HCT116 (cell line): ENCODE results near the gene MARCHF3. TPM values are rescaled to one million over a fixed set of nuclear protein-coding genes. Genes with fewer than 3 reads are reported as not detected.

Experiments used
- ATAC-seq: fragments of 200-7000 bp; cut with Tn5 transposase; 2 replicates; pipeline ENCODE4 v1.9.1; 2020; ENCODE audit warnings: mild to moderate bottlenecking, moderate library complexity
- BruUV-seq: library from RNA; stranded (reverse); fragments of 400-500 nt; replicated peaks from 2 replicates; lab custom pipeline; 2021; lab: Mats Ljungman, UMichigan
- CTCF ChIA-PET: fragments of 300-600 bp; sonication (Branson Sonifier 250); formaldehyde crosslinking; loops from one replicate; lab custom pipeline; 2021; ENCODE audit warnings: antibody characterized with exemption; lab: Charles Lee
- POLR2A ChIA-PET: fragments of 300-600, 350-600 bp; sonication (Branson Sonifier 250); formaldehyde crosslinking; loops from one replicate; lab custom pipeline; 2021; ENCODE audit warnings: antibody characterized with exemption; lab: Charles Lee
- RAD21 ChIA-PET, 2 experiments: fragments of 300-600 bp; sonication (Branson Sonifier 250); formaldehyde crosslinking; loops; one replicate each; lab custom pipeline; 2023; ENCODE audit warnings: low total read pairs in 2 of 2; ENCODE audit not compliant: uncharacterized antibody in 2 of 2, unreplicated experiment in 2 of 2, low non-redundant PET in 1 of 2; lab: Charles Lee
- DNase-seq: peaks from one replicate; pipeline ENCODE4 v3.0.0-alpha.2; 2010; ENCODE audit warnings: low read depth, low spot score
- H2AFZ ChIP-seq: fragments of 200-600 bp; shearing (Covaris generic), sonication (generic); 2 replicates; pipeline ENCODE4 v1.6.1; 2017; ENCODE audit warnings: low read depth, mixed run types, mixed read lengths, antibody characterized with exemption, low read length; ENCODE audit not compliant: poor library complexity, severe bottlenecking
- H3K27ac ChIP-seq: 2 replicates; pipeline ENCODE4 v1.5.1; 2012; ENCODE audit warnings: low read depth, low read length
- H3K27me3 ChIP-seq: fragments of 200-600 bp; sonication (generic); 2 replicates; pipeline ENCODE4 v1.6.1; 2016; ENCODE audit warnings: mixed run types, low read length, mixed read lengths; ENCODE audit not compliant: insufficient read depth
- H3K36me3 ChIP-seq, 2 experiments: fragments of 200-500 bp in 1 of 2; fragments of 200-600 bp in 1 of 2; sonication (Bioruptor generic) in 1 of 2; sonication (generic) in 1 of 2; 2 replicates each; pipeline versions ENCODE4 v1.5.1 to v1.6.1; 2014 to 2016; ENCODE audit warnings: low read length in 2 of 2, inconsistent platforms in 1 of 2, mixed read lengths in 1 of 2, mixed run types in 1 of 2; ENCODE audit not compliant: insufficient read depth in 2 of 2, control insufficient read depth in 1 of 2
- H3K4me1 ChIP-seq, 2 experiments: fragments of 200-600 bp in 1 of 2; sonication (generic) in 1 of 2; 2 replicates each; pipeline versions ENCODE4 v1.5.1 to v1.6.1; 2012 to 2017; ENCODE audit warnings: low read length in 2 of 2, inconsistent platforms in 1 of 2, mild to moderate bottlenecking in 1 of 2, mixed read lengths in 1 of 2, mixed run types in 1 of 2, moderate library complexity in 1 of 2; ENCODE audit not compliant: insufficient read depth in 2 of 2, control insufficient read depth in 1 of 2
- H3K4me2 ChIP-seq: fragments of 200-600 bp; sonication (generic); 2 replicates; pipeline ENCODE4 v1.6.1; 2017; ENCODE audit warnings: mixed run types, low read length, mixed read lengths
- H3K4me3 ChIP-seq, 2 experiments: fragments of 200-600 bp in 1 of 2; sonication (generic) in 1 of 2; replicated peaks in 1 of 2; 2 replicates each; pipeline ENCODE4 v1.5.1; 2011 to 2016; ENCODE audit warnings: low read length in 2 of 2, control low read depth in 1 of 2, low read depth in 1 of 2, mild to moderate bottlenecking in 1 of 2, mixed read lengths in 1 of 2, mixed run types in 1 of 2
- H3K79me2 ChIP-seq: fragments of 200-600 bp; sonication (generic); 2 replicates; pipeline ENCODE4 v1.6.1; 2017; ENCODE audit warnings: mild to moderate bottlenecking, mixed run types, low read length, moderate library complexity, mixed read lengths; ENCODE audit not compliant: insufficient read depth
- H3K9ac ChIP-seq: fragments of 200-600 bp; sonication (generic); 2 replicates; pipeline ENCODE4 v1.6.1; 2016; ENCODE audit warnings: low read length, mixed read lengths
- H3K9me2 ChIP-seq: fragments of 200-600 bp; sonication (generic), shearing (Covaris generic); 2 replicates; pipeline ENCODE4 v1.6.1; 2017; ENCODE audit warnings: mixed run types, mild to moderate bottlenecking, moderate library complexity; ENCODE audit not compliant: insufficient read depth
- H3K9me3 ChIP-seq, 2 experiments: fragments of 200-500 bp in 1 of 2; fragments of 200-600 bp in 1 of 2; sonication (Bioruptor generic) in 1 of 2; sonication (generic) in 1 of 2; 2 replicates each; pipeline ENCODE4 v1.6.1; 2014 to 2017; ENCODE audit warnings: low read length in 2 of 2, mixed read lengths in 2 of 2, inconsistent platforms in 1 of 2, low read depth in 1 of 2, mild to moderate bottlenecking in 1 of 2, mixed run types in 1 of 2, moderate library complexity in 1 of 2; ENCODE audit not compliant: control insufficient read depth in 1 of 2, insufficient read depth in 1 of 2
- H4K20me1 ChIP-seq: fragments of 200-600 bp; sonication (generic), shearing (Covaris generic); 2 replicates; pipeline ENCODE4 v1.6.1; 2017; ENCODE audit warnings: mixed run types, mild to moderate bottlenecking, moderate library complexity; ENCODE audit not compliant: insufficient read depth
- ATF3 ChIP-seq: IDR thresholded peaks from 2 replicates; pipeline ENCODE4 v1.6.1; 2012
- CBX3 ChIP-seq: IDR thresholded peaks from 2 replicates; pipeline ENCODE4 v1.6.1; 2012; ENCODE audit warnings: low read depth
- CEBPB ChIP-seq: IDR thresholded peaks from 2 replicates; pipeline ENCODE4 v1.6.1; 2012; ENCODE audit warnings: low read depth
- CTCF ChIP-seq, 3 experiments: fragments of 200-600 bp in 1 of 3; sonication (generic) in 1 of 3; IDR thresholded peaks in 2 of 3; conservative IDR thresholded peaks in 1 of 3; 2 replicates each; pipeline ENCODE4 v1.5.1; 2012 to 2017; ENCODE audit warnings: low read depth in 2 of 3, low read length in 2 of 3, antibody characterized with exemption in 1 of 3, borderline replicate concordance in 1 of 3, control low read depth in 1 of 3, mild to moderate bottlenecking in 1 of 3, mixed read lengths in 1 of 3, mixed run types in 1 of 3, moderate library complexity in 1 of 3; ENCODE audit not compliant: insufficient read depth in 1 of 3
- ELF1 ChIP-seq: IDR thresholded peaks from 2 replicates; pipeline ENCODE4 v1.6.1; 2012; ENCODE audit warnings: low read depth, borderline replicate concordance
- EZH2 ChIP-seq: fragments of 200-600 bp; sonication (generic); IDR thresholded peaks from 2 replicates; pipeline ENCODE4 v1.6.1; 2017; ENCODE audit warnings: antibody characterized with exemption, mixed run types
- EZH2phosphoT487 ChIP-seq: fragments of 200-600 bp; IDR thresholded peaks from 2 replicates; pipeline ENCODE4 v1.6.1; 2018; ENCODE audit warnings: antibody characterized with exemption, borderline replicate concordance
- FOSL1 ChIP-seq: IDR thresholded peaks from 2 replicates; pipeline ENCODE4 v1.6.1; 2012; ENCODE audit warnings: low read depth
- JUND ChIP-seq: IDR thresholded peaks from 2 replicates; pipeline ENCODE4 v1.6.1; 2012
- MAX ChIP-seq: IDR thresholded peaks from 2 replicates; pipeline ENCODE4 v1.6.1; 2012
- POLR2A ChIP-seq: IDR thresholded peaks from 2 replicates; pipeline ENCODE4 v1.7.0; 2011; ENCODE audit warnings: borderline replicate concordance; ENCODE audit not compliant: insufficient read depth, insufficient read length; ENCODE audit errors: extremely low read depth
- RAD21 ChIP-seq: IDR thresholded peaks from 2 replicates; pipeline ENCODE4 v1.6.1; 2012; ENCODE audit warnings: low read depth, mild to moderate bottlenecking
- SP1 ChIP-seq: IDR thresholded peaks from 2 replicates; pipeline ENCODE4 v1.6.1; 2012; ENCODE audit warnings: low read depth
- SRF ChIP-seq: IDR thresholded peaks from 2 replicates; pipeline ENCODE4 v1.6.1; 2012; ENCODE audit warnings: low read depth
- YY1 ChIP-seq: IDR thresholded peaks from 2 replicates; pipeline ENCODE4 v1.6.1; 2011; ENCODE audit warnings: low read length, low read depth, moderate library complexity, mild to moderate bottlenecking; ENCODE audit not compliant: insufficient replicate concordance; ENCODE audit errors: extremely low read depth
- ZBTB33 ChIP-seq: IDR thresholded peaks from 2 replicates; pipeline ENCODE4 v1.6.1; 2011; ENCODE audit warnings: mild to moderate bottlenecking, low read length, moderate library complexity; ENCODE audit not compliant: insufficient replicate concordance; ENCODE audit errors: extremely low read depth
- ZNF274 ChIP-seq: fragments of 200-500 bp; sonication (Bioruptor generic); IDR thresholded peaks from 2 replicates; pipeline ENCODE4 v1.6.1; 2014; ENCODE audit warnings: mild to moderate bottlenecking, low read depth, low read length, inconsistent platforms
- intact Hi-C: fragments of 100-400 bp; cut with micrococcal nuclease; formaldehyde crosslinking; loops from 2 replicates; pipeline ENCODE4 v1.10.0; 2022
- total RNA-seq: library from RNA; stranded (reverse); gene quantifications from one replicate; pipeline ENCODE4 v1.2.1, GENCODE V29; 2021; ENCODE audit not compliant: unreplicated experiment

The MARCHF3 gene
- total RNA-seq, 1 experiment from 2014 or later = 2.3 TPM

- no TSS peak for BruUV-seq
- POLR2A ChIA-PET = no interaction called here
- ATAC-seq = no peak
These were observed 182.9 kb downstream of the MARCHF3 start for GRCh38 chr5:126847456-126847820.

More at GRCh38 chr5:126847456-126847820, 182.9 kb downstream of the MARCHF3 start:
- Histone ChIP-seq H3K4me1 (no peaks in the 10 kb centered on the region), H3K27ac (no peak overlapping the region), H4K20me1 (no peaks in the 10 kb centered on the region), H3K9me2 (no peaks in the 10 kb centered on the region), H3K9me3 (no peaks in the 10 kb centered on the region), H3K9ac (no peak overlapping the region), H3K79me2 (no peaks in the 10 kb centered on the region), H3K36me3 (no peaks in the 10 kb centered on the region), H2AFZ (no peak overlapping the region), H3K4me2 (no peak overlapping the region), H3K4me3 (no peak overlapping the region), H3K27me3 (no peaks in the 10 kb centered on the region)
- no peak for DNase-seq
- ChIA-PET CTCF (no interaction called here), RAD21 (no interaction called here)
- intact Hi-C loops = no loop called here
- TF ChIP-seq CBX3 (no peak), ATF3 (no peak), EZH2 (no peak), ZBTB33 (no peak), JUND (no peak), SRF (no peak), RAD21 (no peak), YY1 (no peak), POLR2A (no peak), SP1 (no peak), CEBPB (no peak), ELF1 (no peak), FOSL1 (no peak), ZNF274 (no peak), CTCF (IDR thresholded peaks at IDR 0.05 in 2 of 3, conservative IDR thresholded peaks at IDR 0.05 in 1 of 3; ENCODE audit: borderline replicate concordance in 1 of 3, insufficient read depth in 1 of 3, low read depth in 2 of 3, low read length in 2 of 3) (no peak), MAX (no peak), EZH2phosphoT487 (no peak)
